H1 (cell line): ENCODE data around the gene CD69. TPM values are rescaled to one million over a fixed set of nuclear protein-coding genes. Genes with fewer than 3 reads are reported as not detected.

Experiments used
- BRCA1 ChIP-seq: IDR thresholded peaks from 2 replicates; pipeline ENCODE4 v1.6.1; 2012; ENCODE audit warnings: low read depth, low read length, improper control_type of control experiment
- GTF2F1 ChIP-seq: IDR thresholded peaks from 2 replicates; pipeline ENCODE4 v1.6.1; 2012; ENCODE audit warnings: low read depth, low read length, improper control_type of control experiment, borderline replicate concordance
- KDM5A ChIP-seq: fragments of 200-600 bp; IDR thresholded peaks from 2 replicates; pipeline ENCODE4 v1.7.1; 2012; ENCODE audit warnings: mild to moderate bottlenecking, low read length, inconsistent platforms, mixed read lengths
- MAFK ChIP-seq: IDR thresholded peaks from 2 replicates; pipeline ENCODE4 v1.6.1; 2012; ENCODE audit warnings: low read depth, mild to moderate bottlenecking, improper control_type of control experiment, low read length
- NRF1 ChIP-seq: IDR thresholded peaks from 2 replicates; pipeline ENCODE4 v1.6.1; 2011; ENCODE audit warnings: mild to moderate bottlenecking, low read depth, low read length, improper control_type of control experiment
- RNF2 ChIP-seq: fragments of 200-900, 300-1000 bp; sonication (generic); IDR thresholded peaks from 2 replicates; pipeline ENCODE4 v1.7.1; 2016; ENCODE audit warnings: borderline replicate concordance, low read depth, mild to moderate bottlenecking, antibody characterized with exemption, low read length; ENCODE audit not compliant: poor library complexity, severe bottlenecking; ENCODE audit errors: missing control alignments
- RXRA ChIP-seq: IDR thresholded peaks from 2 replicates; pipeline ENCODE4 v1.6.1; 2011; ENCODE audit warnings: low read depth, mild to moderate bottlenecking, low read length, moderate library complexity; ENCODE audit not compliant: insufficient read depth
- SAP30 ChIP-seq: fragments of 300-600 bp; sonication (generic); IDR thresholded peaks from 2 replicates; pipeline ENCODE4 v1.7.1; 2012; ENCODE audit warnings: low read length, moderate library complexity, mild to moderate bottlenecking, inconsistent platforms; ENCODE audit not compliant: insufficient read depth, insufficient replicate concordance
- YY1 ChIP-seq: IDR thresholded peaks from 2 replicates; pipeline ENCODE4 v1.6.1; 2011; ENCODE audit warnings: low read depth, mild to moderate bottlenecking, low read length
- polyA plus RNA-seq, 7 experiments: library from polyadenylated mRNA; depleted of rRNA in 3 of 7; stranded (reverse) in 5 of 7; unstranded in 2 of 7; fragments of >200 nt in 5 of 7; fragments of 200-250 nt in 2 of 7; gene quantifications; 1 replicate in 5 of 7; 2 replicates in 1 of 7; 4 replicates in 1 of 7; pipeline versions ENCODE4 v1.2.1 to v1.2.3, GENCODE V29; 2011 to 2013; ENCODE audit warnings: missing spikeins in 2 of 7, mixed read lengths in 2 of 7
- total RNA-seq: library from RNA; stranded (reverse); fragmentation: NEBNext Ultra II Directional; extraction: Animal tissue kit (Norgen Biotek cat#: 25700); gene quantifications from 2 replicates; pipeline ENCODE4 v1.2.1, GENCODE V29; 2021

The CD69 gene
- total and polyA plus RNA-seq, 2 of the 8 experiments (the other 6 are each of a cell fraction or from before 2014, with no cell fraction given): not detected

- TF ChIP-seq KDM5A (no peak), MAFK (no peak), NRF1 (no peak), RXRA (no peak), GTF2F1 (no peak), YY1 (no peak), BRCA1 (no peak), RNF2 (no peak), SAP30 (no peak)
These were observed at the start of gene CD69 (continued) for GRCh38 chr12:9760699-9761418.
